B cell (primary cell): ENCODE measurements around the gene BCHE.

ENCODE experiments used
- EZH2 ChIP-seq: IDR thresholded peaks from 2 replicates; pipeline ENCODE4 v1.6.1; 2012; ENCODE audit warnings: borderline replicate concordance, low read depth, mild to moderate bottlenecking, moderate library complexity, low read length; ENCODE audit not compliant: insufficient read depth, poor library complexity, severe bottlenecking
- TF ChIP-seq, protein P1 (sequence below): fragments of 200-600 bp; IDR thresholded peaks from one replicate; pipeline ENCODE4 v1.8.0; 2022; ENCODE audit warnings: antibody characterized with exemption, mild to moderate bottlenecking

GRCh38 chr3:165854696-165855095, 17.5 kb upstream of the BCHE start:
- TF ChIP-seq, protein P1, sequence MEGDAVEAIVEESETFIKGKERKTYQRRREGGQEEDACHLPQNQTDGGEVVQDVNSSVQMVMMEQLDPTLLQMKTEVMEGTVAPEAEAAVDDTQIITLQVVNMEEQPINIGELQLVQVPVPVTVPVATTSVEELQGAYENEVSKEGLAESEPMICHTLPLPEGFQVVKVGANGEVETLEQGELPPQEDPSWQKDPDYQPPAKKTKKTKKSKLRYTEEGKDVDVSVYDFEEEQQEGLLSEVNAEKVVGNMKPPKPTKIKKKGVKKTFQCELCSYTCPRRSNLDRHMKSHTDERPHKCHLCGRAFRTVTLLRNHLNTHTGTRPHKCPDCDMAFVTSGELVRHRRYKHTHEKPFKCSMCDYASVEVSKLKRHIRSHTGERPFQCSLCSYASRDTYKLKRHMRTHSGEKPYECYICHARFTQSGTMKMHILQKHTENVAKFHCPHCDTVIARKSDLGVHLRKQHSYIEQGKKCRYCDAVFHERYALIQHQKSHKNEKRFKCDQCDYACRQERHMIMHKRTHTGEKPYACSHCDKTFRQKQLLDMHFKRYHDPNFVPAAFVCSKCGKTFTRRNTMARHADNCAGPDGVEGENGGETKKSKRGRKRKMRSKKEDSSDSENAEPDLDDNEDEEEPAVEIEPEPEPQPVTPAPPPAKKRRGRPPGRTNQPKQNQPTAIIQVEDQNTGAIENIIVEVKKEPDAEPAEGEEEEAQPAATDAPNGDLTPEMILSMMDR = peak; percentile 69
- no peak for TF ChIP-seq EZH2
